ENCODE data around the gene ZNF48. TPM values are rescaled to one million over a fixed set of nuclear protein-coding genes. Genes with fewer than 3 reads are reported as not detected.
"Not testable (repeated sequence)": the region's sequence is repeated elsewhere in the genome, so short reads cannot be mapped to it uniquely, and the experiment has no call there.

The ZNF48 gene
- polyA plus RNA-seq, 4 donors: 10.1 to 15.4 (median 13.1) TPM

DNA sequence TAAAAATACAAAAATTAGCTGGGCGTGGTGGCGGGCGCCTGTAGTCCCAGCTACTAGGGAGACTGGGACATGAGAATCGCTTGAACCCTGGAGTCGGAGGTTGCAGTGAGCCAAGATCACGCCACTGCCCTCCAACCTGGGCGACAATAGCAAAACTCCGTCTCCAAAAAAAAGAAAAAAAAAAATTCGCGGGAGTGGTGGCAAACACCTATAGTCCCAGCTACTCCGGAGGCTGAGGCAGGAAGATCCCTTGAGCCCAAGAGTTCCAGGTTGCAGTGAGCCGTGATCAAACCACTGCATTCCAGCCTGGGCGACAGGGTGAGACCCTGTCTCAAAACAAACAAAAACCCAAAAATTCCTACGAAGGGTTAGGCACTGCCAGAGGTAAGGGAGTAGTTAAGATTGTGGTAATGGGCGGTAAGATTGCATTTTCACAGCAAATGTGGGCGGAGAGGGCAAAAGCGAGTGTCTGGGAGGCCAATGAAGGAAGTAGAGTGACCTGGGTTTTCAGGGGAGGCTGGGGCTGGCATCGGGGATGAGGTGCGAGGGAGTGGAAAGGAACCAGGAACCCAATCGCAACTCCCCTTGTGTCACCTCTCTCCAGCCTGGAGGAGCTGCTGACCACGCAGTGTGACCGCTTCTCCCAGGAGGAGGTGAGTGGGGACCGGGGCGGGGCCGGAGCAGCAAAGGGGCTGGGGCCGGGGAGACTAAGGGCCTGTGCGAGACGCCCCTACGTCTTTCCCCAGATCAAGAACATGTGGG is 18.0 kb upstream of the ZNF48 start:
- no peak for DNase-seq (ENCODE audit: low read depth in 4 of 4, low spot score in 3 of 4)

DNA sequence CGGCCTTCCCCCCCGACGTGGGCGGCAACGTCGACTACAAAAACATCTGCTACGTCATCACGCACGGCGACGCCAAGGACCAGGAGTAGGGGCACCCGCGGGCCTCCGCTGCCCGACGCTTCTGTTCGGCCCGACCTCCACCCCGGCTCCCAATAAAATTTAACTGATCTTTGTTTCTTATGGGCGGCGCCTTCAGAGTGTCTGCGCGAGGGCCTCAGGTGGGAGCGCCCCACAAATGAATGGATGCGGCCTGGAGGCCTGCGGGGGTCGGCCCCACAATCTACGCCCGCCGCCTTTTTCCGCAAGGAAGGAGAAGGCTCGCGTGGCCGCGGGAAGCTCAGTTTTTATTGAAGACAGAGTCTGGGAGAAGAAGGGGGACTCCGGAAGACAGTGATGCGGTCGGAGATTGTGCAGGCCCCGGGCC is 17.4 kb upstream of the ZNF48 start:
- DNase-seq (ENCODE audit: low read depth in 4 of 4, low spot score in 3 of 4): peak in 2 of 4 donors; percentile 75 to 79

DNA sequence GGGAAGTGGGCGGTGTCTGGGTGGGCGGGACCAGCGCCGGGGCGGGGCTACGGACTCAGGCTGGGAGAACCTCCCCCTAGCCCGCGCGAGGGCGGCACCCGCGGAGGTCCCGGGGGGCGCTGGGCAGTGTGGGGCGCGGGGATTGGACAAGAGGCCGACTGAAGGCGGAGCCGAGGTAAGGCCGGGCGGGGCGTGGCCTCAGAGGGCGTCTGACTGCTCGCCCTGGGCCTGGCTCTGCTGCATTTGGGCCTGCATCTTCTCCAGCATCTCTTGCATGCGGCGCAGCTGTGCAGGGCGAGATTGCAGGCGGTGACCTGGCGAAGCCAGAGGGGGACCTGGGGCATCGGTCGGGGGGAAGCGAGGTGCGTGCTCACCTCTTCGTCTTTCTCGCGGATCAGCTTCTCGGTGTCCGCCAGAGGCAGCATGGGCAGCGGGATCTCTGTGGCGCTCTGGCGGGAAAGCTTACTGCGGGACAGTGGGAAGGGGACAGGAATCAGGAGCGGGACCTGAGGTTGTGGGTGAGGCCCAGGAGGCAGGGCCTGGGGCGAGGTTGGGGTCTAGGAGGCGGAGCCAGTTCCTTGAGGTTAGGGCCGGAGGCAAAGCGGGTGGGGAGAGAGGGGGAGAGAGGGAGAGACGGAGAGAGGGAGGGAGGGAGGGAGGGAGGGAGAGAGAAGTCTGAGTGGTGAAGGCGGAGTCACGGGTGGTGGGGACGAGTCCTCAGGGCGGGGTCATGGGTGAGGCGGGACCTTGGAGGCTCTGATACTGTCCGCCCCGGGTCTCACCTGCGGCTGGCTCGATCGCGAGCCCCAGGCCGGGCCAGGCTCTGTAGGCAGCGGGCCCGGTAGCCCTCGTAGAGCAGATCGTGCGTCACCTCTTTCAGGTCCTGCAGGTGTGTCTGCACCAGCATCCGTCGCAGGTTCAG is 16.7 kb upstream of the ZNF48 start:
- peak; percentile 91 to 98 (median 96) for DNase-seq (ENCODE audit: low read depth in 4 of 4, low spot score in 3 of 4)

DNA sequence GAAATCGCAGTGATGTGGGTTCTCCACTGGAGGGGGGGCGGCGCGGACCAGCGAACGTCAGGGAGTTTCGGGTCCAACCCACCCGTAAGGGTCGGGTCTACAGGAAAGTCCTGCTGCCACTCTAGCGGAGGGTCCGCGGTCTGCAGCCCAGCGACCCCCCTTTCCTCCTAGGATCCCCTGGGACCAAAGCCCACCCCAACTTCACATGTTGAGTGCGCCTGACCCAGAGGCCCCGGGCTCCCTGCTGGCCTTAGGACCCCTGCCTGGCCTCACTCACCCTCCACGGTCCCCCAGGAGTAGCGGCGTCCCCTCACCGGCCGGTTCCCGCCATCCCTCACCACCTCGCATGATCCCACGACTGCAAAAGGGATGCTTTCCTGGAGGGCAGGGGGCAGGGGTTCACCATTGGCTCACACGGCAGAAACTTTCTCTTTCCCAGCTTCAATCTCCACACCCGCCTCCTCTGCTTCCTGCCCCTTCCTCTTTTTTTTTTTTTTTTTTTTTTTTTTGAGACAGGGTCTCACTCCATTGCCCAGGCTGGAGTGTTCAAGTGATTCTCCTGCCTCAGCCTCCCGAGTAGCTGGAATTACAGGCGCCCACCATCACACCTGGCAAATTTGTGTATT is 15.9 kb upstream of the ZNF48 start:
- DNase-seq (ENCODE audit: low read depth in 4 of 4, low spot score in 3 of 4): no peak

DNA sequence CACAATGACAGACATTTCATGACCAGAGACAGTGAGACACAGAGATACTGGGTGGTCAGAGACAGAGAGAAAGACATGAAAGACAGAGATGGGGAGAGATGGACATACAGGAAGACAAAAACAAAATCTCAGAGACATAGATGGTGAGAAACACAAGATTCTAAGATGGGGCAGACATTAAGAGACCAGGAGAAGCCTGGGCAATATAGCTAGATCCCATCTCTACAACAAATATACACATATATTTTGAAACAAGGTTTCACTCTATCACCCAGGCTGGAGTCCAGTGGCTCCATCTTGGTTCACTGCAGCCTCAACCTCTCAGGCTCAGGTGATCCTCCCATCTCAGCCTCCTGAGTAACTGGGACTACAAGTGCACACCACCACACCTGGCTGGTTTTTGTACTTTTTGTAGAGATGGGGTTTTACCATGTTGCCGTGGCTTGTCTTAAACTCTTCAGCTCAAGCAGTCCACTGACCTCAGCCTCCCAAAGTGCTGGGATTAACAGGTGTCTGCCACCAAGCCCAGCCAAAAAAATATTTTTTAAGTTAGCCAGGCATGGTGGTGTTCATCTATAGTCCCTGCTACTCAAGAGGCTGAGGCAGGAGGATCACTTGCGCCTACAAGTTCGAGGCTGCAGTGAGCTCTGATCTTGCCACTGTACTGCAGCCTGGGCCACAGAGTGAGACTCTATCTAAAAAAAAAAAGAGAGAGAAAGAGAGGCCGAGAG is 15.0 kb upstream of the ZNF48 start:
- DNase-seq (ENCODE audit: low read depth in 4 of 4, low spot score in 3 of 4): no peak

DNA sequence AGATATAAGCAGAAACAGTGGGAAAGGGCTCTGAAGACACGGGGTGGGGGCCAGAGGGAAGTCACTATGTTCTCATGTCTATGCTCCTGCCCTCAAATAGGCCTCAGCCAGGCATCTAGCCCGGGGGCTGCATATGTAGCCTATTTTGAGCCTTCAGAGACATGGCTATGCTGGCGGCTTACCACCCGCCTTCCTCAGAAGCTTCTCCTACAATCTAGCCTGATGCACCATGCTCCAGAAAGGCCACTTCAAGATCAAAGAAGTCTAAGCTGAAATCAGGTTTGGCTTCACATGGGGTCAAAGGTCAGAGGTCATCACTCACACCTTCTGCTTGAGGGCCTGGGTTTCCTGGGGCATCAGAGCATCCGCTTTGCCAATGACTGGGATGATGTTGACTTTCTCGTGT is 14.4 kb upstream of the ZNF48 start:
- DNase-seq (ENCODE audit: low read depth in 4 of 4, low spot score in 3 of 4): no peak

DNA sequence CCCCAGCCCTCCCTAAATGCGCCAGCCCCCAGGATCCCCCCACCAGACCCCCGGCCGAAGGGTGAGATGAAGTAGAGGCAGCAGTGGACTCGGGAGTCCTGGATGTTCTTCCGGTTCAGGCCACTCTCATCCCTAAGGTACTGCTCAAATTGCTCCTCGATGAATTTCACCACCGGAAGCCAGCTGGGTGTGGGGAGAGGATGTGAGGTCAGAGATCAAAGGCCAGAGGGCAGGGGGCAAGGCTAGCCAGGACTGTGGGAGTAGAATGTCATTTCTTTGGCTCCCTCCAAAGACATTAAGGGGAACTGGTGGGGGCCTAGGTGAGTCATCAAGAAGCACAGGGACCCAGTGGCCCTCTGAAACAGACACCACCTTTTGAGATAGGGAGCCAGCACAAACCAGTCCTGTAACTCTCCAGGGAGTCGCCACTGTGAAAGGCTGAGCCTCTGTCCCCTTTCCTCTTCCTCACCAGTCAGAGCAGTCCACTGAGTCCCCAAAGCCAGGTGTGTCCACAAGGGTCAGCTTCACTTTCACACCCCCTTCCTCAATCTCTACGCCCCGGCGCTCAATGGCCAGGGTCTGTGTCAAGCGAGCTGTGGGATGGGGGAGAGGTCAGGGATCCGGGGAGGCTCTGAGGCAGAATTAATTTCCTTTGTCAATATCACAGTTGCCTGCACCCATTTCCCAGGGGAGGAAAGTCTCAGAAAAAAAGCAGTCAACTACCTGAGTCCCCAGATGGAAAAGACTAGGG is 13.8 kb upstream of the ZNF48 start:
- no peak for DNase-seq (ENCODE audit: low read depth in 4 of 4, low spot score in 3 of 4)

DNA sequence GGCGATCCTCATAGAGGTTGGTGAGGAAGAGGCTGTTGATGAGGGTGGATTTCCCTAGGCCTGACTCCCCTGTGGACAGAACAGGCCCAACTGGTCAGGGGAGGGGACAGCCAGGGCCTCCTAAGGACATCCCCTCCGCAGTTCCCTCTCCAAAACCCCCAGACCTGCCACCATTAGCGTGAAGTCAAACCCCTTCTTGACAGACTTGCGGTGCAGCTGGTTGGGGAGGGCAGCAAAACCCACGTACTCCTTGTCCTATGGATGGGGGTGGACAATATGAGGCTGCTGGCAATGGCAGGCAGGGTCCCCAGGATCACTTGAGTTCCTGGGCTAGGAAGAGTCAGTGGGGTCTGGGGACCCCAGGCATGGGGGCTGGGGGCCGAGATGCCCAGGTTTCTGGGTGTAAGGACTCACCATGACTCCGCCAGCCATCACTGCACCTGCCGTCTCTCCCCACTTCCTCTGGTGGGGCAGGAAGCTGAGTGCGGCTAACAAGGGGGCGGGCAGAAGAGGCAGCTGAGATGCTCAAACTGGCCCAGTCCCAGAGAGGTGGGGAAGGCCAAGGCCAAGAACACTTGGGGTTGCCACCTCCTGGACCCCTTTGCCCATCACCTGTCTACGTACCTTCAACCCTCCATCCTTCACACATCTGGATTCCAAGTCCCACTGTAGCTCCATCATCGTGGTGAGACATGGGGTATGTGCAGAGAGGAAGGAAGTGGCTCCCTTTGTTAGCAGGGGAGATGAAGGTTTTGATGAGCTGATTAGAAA is 12.9 kb upstream of the ZNF48 start, which contains the start of gene SEPTIN1:
Gene SEPTIN1, minus strand, starts transcription at position 451 of the 771 bp plus-strand sequence. Its CDS starts 19 bp downstream, at position 432.
- DNase-seq (ENCODE audit: low read depth in 4 of 4, low spot score in 3 of 4): no peak

DNA sequence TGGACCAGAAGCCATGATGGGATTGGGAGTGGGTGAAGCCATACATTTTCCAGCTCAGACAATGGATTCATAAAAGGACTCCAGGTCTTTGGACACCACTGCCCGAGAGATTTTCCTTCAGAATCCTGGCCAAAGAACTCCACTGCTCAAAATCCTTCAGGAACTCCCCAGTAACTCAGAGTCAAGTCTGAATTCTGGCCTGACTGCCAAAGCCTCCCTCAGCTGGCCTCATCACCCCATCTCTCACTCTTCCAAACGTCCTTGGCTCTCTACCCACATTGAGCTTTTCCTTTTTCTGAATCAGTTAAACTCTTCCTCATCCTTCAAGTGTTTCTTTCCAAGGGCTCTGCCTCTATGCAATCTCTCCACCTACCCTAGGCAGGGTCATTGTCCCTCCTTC is 11.7 kb upstream of the ZNF48 start:
- DNase-seq (ENCODE audit: low read depth in 4 of 4, low spot score in 3 of 4): no peak

DNA sequence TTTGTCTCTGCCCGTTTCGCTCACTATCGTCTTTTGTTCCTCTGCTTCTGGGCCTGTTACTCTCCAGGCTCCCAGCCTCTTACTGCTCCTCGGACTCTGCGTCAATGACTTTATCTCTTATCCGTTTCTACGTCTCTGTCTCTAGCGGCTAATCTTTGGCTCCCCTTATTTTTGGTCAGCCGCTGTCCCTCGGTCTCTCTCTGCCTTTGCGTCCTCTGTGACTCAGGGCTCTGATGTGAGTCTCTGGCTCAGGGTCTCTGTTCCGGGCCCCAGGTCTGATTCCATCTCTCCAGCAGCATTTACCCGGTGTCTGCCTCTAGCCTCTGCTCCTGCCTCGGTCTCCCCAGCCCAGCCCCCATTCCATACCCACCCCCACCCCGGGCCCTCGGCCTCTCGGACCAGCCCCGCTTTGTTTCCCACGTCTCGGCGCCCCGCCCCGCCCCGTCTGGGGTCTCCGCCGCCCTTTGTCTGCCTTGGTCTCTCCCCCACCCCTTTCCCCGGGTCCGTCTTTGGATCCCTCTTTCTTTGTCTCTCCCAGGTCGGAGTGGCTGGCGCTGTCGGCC is 547 bp upstream of the ZNF48 start:
- DNase-seq (ENCODE audit: low read depth in 4 of 4, low spot score in 3 of 4): no peak

DNA sequence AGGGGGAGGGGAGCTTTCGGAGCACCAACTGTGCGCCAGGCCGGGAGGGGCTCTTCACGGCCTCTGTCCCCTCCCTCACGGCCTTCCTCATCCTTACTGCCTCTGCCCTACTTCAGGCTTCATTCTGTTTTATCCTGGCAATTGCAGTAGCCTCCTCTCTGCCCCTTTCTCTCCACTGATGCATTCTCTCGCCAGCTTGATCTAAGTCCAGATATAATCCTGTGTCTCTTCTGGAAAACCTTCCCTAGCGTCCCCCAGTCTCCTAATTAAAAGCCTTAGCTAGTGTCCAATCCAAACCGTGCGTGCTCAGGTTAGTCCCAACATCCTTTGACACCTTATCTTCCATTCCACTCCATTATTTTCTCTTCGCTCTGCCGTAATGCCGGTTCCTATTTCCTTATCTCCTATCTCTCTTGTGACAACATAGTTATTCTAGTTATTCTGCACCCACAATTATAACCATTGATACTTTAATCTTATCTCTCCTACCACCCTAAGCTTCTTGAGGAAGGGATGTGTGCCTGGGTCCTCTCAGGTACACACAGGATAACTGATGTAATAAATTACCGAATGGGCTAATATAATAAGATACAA is 869 bp downstream of the ZNF48 start:
- no peak for DNase-seq (ENCODE audit: low read depth in 4 of 4, low spot score in 3 of 4)

DNA sequence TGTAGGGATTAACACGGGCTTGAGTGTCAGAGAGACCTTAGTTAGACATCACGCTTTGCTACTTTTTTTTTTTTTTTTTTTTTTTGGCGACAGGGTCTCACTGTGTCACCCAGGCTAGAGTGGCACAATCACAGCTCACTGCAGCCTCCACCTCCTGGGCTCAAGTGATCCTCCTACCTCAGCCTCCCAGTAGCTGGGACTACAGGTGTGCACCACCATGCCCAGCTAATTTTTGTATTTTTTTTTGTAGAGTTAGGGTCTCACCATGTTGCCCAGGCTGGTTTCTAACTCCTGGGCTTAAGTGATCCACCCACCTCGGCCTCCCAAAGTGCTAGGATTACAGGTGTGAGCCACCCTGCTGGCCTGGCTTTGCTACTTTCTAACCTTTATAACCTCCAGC is 1.4 kb downstream of the ZNF48 start:
- DNase-seq (ENCODE audit: low read depth in 4 of 4, low spot score in 3 of 4): not testable (repeated sequence)

DNA sequence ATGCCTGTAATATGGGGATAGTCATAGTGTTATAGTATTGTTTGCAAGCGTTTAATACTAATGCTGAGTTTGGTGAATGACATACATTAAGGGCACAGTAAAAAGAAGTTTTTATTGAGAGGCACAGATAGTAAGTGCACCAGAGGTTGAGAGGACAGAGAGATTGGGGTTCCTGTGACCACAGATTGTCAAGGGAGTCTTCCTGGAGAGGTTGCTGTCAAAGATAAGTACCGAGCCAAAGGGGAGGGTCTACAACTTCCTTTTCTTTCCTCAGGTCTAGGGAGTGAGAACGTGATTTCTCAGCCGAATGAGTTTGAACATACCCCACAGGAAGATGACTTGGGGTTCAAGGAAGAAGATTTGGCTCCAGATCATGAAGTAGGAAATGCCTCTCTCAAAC is 1.8 kb downstream of the ZNF48 start:
- no peak for DNase-seq (ENCODE audit: low read depth in 4 of 4, low spot score in 3 of 4)

DNA sequence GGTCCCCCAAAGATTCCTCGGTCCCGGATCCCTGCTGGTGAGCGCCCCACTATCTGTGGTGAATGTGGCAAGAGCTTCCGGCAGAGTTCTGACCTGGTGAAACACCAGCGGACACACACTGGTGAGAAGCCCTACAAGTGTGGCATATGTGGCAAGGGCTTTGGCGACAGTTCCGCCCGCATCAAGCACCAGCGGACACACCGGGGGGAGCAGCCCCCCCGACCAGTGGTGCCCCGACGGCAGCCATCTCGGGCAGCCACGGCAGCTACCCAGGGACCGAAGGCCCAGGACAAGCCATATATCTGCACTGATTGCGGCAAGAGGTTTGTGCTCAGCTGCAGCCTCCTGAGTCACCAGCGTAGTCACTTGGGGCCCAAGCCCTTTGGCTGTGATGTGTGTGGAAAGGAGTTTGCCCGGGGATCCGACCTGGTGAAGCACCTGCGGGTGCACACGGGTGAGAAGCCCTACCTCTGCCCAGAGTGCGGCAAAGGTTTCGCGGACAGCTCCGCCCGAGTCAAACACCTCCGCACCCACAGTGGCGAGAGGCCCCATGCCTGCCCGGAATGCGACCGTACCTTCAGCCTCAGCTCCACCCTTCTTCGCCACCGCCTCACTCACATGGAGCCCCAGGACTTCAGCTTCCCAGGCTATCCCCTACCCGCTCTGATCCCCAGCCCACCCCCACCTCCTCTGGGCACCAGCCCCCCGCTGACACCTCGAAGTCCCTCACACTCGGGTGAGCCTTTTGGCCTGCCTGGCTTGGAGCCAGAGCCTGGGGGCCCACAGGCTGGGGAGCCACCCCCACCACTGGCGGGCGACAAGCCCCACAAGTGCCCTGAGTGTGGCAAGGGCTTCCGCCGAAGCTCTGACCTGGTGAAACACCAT is 2.8 kb downstream of the ZNF48 start:
- DNase-seq (ENCODE audit: low read depth in 4 of 4, low spot score in 3 of 4): no peak

DNA sequence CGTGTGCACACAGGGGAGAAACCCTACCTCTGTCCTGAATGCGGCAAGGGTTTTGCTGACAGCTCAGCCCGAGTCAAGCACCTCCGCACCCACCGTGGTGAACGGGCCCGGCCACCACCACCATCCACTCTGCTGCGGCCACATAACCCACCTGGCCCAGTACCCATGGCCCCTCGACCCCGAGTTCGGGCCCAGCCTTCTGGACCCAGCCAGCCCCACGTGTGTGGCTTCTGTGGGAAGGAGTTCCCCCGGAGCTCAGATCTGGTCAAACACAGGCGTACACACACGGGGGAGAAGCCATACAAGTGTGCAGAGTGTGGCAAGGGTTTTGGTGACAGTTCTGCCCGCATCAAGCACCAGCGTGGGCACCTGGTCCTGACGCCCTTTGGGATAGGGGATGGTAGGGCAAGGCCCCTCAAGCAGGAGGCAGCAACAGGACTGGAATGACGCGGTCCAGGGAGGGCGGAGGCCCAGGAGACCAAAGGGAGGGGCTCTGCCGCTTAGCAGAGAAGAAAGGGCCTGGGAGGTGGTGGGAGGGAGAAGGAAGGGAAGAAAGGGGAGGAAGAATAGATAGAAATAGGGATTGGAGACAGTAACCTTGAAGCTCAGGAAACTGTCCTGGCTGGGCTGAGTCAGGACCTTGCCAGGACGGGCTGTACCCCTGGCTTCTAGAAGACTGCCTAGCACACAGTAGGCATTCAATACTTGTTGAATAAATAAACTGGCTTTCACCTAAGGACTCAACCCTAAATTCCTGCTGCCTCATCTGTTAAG is 3.6 kb downstream of the ZNF48 start:
- DNase-seq (ENCODE audit: low read depth in 4 of 4, low spot score in 3 of 4): no peak

DNA sequence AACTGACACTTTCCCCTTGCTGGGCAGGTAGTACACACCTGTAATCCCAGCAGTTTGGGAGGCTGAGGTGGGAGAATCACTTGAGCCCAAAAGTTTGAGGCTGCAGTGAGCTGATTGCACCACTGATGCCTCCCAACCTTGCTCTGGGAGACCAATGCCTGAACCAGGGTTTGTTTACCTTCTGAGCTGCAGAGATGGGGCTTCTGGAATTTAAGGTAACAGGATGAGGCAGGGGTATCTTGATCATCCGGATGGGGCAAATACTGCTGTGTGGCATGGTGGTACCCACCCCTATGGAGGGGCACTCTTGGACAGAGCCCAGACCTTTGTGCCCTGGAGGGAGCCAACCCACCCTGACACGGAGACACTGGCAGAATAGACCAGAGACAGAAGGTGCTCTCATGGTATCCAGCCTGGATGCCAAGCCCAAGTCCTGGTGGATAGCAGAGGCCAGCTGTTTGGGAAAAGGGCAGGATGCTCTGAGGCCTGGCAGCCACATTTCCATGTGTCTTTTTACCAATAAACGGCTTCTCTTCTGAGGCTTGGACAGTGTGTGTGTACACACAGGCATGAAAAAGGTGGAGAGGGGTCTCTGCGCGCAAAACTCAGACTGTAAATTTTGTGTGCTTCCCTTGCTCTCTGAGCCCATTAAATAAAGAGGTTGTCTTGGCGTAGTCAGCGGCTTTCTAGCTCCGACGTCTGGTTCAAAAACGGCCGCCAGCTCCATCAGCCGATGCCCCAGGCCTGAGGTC is 4.4 kb downstream of the ZNF48 start:
- DNase-seq (ENCODE audit: low read depth in 4 of 4, low spot score in 3 of 4): no peak

All from left renal pelvis (tissue), 4 donors.